PFSK-1 (cell line): ENCODE measurements around the gene RIPOR1.

ENCODE experiments used
- POLR2AphosphoS5 ChIP-seq: IDR thresholded peaks from 2 replicates; pipeline ENCODE4 v1.6.1; 2012; ENCODE audit warnings: low read depth, mild to moderate bottlenecking, control low read depth, low read length, moderate library complexity
- SIN3A ChIP-seq: IDR thresholded peaks from 2 replicates; pipeline ENCODE4 v1.6.1; 2012; ENCODE audit warnings: mild to moderate bottlenecking, low read length, moderate library complexity, borderline replicate concordance; ENCODE audit not compliant: insufficient read depth
- TAF1 ChIP-seq: IDR thresholded peaks from 2 replicates; pipeline ENCODE4 v1.6.1; 2012; ENCODE audit warnings: low read length, control low read depth, borderline replicate concordance; ENCODE audit not compliant: insufficient read depth

- TF ChIP-seq SIN3A (no peak), POLR2AphosphoS5 (no peak), TAF1 (no peak)
Measured at GRCh38 chr16:67551972-67552371, 23.3 kb downstream of the RIPOR1 start.
